ENCODE measurements around the gene ATP10B. TPM values are rescaled to one million over a fixed set of nuclear protein-coding genes. Genes with fewer than 3 reads are reported as not detected.

Gene ATP10B
- polyA plus RNA-seq, 3 donors = 0.18 to 0.50 (median 0.26) TPM

- DNase-seq (ENCODE audit: low read depth in 3 of 3, low spot score in 2 of 3) = no peak
Observed at GRCh38 chr5:160520609-160521391, 331.2 kb downstream of the ATP10B start.

GRCh38 chr5:160516696-160517530 is 335.1 kb downstream of the ATP10B start:
- no peak for DNase-seq (ENCODE audit: low read depth in 3 of 3, low spot score in 2 of 3)

GRCh38 chr5:160514866-160515265 is 337.1 kb downstream of the ATP10B start:
- DNase-seq (ENCODE audit: low read depth in 3 of 3, low spot score in 2 of 3) = no peak

- DNase-seq (ENCODE audit: low read depth in 3 of 3, low spot score in 2 of 3) = no peak
Observed at GRCh38 chr5:160514191-160514590, 337.8 kb downstream of the ATP10B start.

- no peak for DNase-seq (ENCODE audit: low read depth in 3 of 3, low spot score in 2 of 3)
Observed at GRCh38 chr5:160513485-160513884, 338.5 kb downstream of the ATP10B start.

Measured in right renal cortex interstitium (tissue), 3 donors.